COLO668 (cell line): ENCODE measurements around the gene MRGPRD.

ENCODE experiments used
- DNase-seq: peaks from one replicate; lab custom pipeline; 2025; ENCODE audit not compliant: unreplicated experiment; lab: John Stamatoyannopoulos, UW

Gene MRGPRD

GRCh38 chr11:68948935-68949334 is 31.9 kb downstream of the MRGPRD start:
- no peak for DNase-seq

GRCh38 chr11:68948496-68948895 is 32.3 kb downstream of the MRGPRD start:
- no peak for DNase-seq

- DNase-seq: no peak
Measured at GRCh38 chr11:68947151-68947550, 33.6 kb downstream of the MRGPRD start.

- no peak for DNase-seq
Measured at GRCh38 chr11:68946416-68947090, 34.2 kb downstream of the MRGPRD start.

GRCh38 chr11:68942751-68943271 is 38.0 kb downstream of the MRGPRD start:
- DNase-seq: no peak

GRCh38 chr11:68942095-68942620 is 38.6 kb downstream of the MRGPRD start:
- no peak for DNase-seq

- DNase-seq: no peak
Measured at GRCh38 chr11:68941324-68942094, 39.3 kb downstream of the MRGPRD start.

- DNase-seq: no peak
Measured at GRCh38 chr11:68940651-68941323, 40.0 kb downstream of the MRGPRD start.

- DNase-seq: no peak
Measured at GRCh38 chr11:68939583-68940555, 40.9 kb downstream of the MRGPRD start.

GRCh38 chr11:68938816-68939582 is 41.8 kb downstream of the MRGPRD start:
- DNase-seq: no peak

GRCh38 chr11:68938088-68938487 is 42.7 kb downstream of the MRGPRD start:
- DNase-seq: no peak

- DNase-seq: no peak
Measured at GRCh38 chr11:68936676-68937620, 43.8 kb downstream of the MRGPRD start.

- DNase-seq: no peak
Measured at GRCh38 chr11:68936358-68936636, 44.5 kb downstream of the MRGPRD start.

- no peak for DNase-seq
Measured at GRCh38 chr11:68935516-68936357, 45.0 kb downstream of the MRGPRD start.

- DNase-seq: no peak
Measured at GRCh38 chr11:68935066-68935465, 45.7 kb downstream of the MRGPRD start.

GRCh38 chr11:68934666-68935065 is 46.1 kb downstream of the MRGPRD start:
- no peak for DNase-seq

- DNase-seq: no peak
Measured at GRCh38 chr11:68934321-68934645, 46.5 kb downstream of the MRGPRD start.
